Measurements from ENCODE around the gene PHF11. TPM values are rescaled to one million over a fixed set of nuclear protein-coding genes. Genes with fewer than 3 reads are reported as not detected.

PHF11 gene
- total RNA-seq, 1 experiment from 2014 or later = 15.7 TPM

- no TSS peak for BruUV-seq (replicated peaks)
- in situ Hi-C loops (cut with HindIII; ENCODE audit: low pct_unique_long_range_greater_than_20kb, low sequenced_read_pairs) = no loop called here
- DNase-seq (ENCODE audit: low read depth, low spot score) = no peak
Measured at GRCh38 chr13:49498206-49498605, 2.5 kb downstream of the PHF11 start.

DNA sequence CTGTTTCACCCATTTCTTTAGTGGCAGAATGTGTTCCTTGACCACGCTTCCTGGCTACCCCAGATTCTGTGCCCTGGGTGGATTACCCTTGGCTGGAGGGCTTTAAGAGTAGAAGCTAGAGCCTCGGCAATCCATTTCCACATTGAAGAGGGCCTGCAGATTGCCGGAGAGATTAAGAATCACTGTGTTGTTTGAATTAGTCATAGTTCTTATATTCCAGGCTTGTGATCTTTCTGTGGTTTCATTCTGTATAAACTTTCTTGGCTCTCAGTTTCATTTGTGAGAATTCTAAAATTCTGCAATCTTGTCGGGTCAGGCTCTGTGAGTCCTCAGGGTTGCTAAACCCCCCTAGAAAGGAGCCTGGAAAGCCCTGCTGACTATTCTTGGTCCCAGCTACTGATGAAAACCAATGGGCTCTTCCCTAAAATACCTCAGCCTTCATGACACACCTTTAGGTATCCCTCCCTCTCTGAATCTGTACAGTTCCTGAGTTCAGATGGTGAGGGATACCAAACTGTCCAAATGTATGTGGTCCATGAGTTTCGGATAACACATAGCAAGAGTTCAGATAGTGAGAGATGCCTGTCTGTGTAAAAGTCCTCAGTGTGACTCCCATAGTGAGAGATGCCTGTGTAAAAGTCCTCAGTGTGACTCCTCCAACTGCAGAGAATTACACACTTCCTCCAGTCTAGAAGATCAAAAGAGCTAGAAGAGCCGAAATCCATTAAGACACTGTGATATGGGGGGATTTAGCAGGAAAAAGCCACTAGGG, 4.3 kb downstream of the PHF11 start:
- Histone ChIP-seq H3K9me3 (ENCODE audit: control insufficient read depth, insufficient read depth, low read depth, low read length) (no peaks in the 10 kb centered on the region), H3K27me3 (ENCODE audit: control insufficient read depth, insufficient read depth, low read length) (no peaks in the 10 kb centered on the region), H3K27ac (ENCODE audit: low read length) (no peak overlapping the region), H3K36me3 (ENCODE audit: control insufficient read depth, insufficient read depth, low read length) (no peaks in the 10 kb centered on the region), H3K4me1 (ENCODE audit: control insufficient read depth, insufficient read depth, low read length) (no peaks in the 10 kb centered on the region), H3K4me3 (ENCODE audit: low read depth in 2 of 2, low read length in 2 of 2) (no peak overlapping the region)
- ATAC-seq (no peak), DNase-seq (ENCODE audit: low read depth, low spot score) (no peak)
- no TSS peak for BruUV-seq (replicated peaks)
- in situ Hi-C loops (cut with HindIII; ENCODE audit: low pct_unique_long_range_greater_than_20kb, low sequenced_read_pairs) = no loop called here
- CTCF ChIA-PET = no interaction called here
- TF ChIP-seq, protein P1, sequence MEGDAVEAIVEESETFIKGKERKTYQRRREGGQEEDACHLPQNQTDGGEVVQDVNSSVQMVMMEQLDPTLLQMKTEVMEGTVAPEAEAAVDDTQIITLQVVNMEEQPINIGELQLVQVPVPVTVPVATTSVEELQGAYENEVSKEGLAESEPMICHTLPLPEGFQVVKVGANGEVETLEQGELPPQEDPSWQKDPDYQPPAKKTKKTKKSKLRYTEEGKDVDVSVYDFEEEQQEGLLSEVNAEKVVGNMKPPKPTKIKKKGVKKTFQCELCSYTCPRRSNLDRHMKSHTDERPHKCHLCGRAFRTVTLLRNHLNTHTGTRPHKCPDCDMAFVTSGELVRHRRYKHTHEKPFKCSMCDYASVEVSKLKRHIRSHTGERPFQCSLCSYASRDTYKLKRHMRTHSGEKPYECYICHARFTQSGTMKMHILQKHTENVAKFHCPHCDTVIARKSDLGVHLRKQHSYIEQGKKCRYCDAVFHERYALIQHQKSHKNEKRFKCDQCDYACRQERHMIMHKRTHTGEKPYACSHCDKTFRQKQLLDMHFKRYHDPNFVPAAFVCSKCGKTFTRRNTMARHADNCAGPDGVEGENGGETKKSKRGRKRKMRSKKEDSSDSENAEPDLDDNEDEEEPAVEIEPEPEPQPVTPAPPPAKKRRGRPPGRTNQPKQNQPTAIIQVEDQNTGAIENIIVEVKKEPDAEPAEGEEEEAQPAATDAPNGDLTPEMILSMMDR (IDR thresholded peaks at IDR 0.05) = no peak
- TF ChIP-seq SIN3A (IDR thresholded peaks at IDR 0.05; ENCODE audit: borderline replicate concordance, insufficient read depth, low read depth, low read length) (no peak), POLR2AphosphoS5 (IDR thresholded peaks at IDR 0.05; ENCODE audit: low read depth, low read length) (no peak), TCF7L2 (IDR thresholded peaks at IDR 0.05; ENCODE audit: low read depth, low read length) (no peak)
- TF ChIP-seq, protein P2, sequence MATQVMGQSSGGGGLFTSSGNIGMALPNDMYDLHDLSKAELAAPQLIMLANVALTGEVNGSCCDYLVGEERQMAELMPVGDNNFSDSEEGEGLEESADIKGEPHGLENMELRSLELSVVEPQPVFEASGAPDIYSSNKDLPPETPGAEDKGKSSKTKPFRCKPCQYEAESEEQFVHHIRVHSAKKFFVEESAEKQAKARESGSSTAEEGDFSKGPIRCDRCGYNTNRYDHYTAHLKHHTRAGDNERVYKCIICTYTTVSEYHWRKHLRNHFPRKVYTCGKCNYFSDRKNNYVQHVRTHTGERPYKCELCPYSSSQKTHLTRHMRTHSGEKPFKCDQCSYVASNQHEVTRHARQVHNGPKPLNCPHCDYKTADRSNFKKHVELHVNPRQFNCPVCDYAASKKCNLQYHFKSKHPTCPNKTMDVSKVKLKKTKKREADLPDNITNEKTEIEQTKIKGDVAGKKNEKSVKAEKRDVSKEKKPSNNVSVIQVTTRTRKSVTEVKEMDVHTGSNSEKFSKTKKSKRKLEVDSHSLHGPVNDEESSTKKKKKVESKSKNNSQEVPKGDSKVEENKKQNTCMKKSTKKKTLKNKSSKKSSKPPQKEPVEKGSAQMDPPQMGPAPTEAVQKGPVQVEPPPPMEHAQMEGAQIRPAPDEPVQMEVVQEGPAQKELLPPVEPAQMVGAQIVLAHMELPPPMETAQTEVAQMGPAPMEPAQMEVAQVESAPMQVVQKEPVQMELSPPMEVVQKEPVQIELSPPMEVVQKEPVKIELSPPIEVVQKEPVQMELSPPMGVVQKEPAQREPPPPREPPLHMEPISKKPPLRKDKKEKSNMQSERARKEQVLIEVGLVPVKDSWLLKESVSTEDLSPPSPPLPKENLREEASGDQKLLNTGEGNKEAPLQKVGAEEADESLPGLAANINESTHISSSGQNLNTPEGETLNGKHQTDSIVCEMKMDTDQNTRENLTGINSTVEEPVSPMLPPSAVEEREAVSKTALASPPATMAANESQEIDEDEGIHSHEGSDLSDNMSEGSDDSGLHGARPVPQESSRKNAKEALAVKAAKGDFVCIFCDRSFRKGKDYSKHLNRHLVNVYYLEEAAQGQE (IDR thresholded peaks at IDR 0.05; ENCODE audit: insufficient read depth in 1 of 2, low read depth in 2 of 2, low read length in 1 of 2) = no peak
- intact Hi-C loops (cut with micrococcal nuclease; ENCODE audit: unreplicated experiment) = no loop called here
- POLR2A ChIA-PET = no interaction called here

More at GRCh38 chr13:49498206-49498605, 2.5 kb downstream of the PHF11 start:
- Histone ChIP-seq H3K36me3 (ENCODE audit: control insufficient read depth, insufficient read depth, low read length) (no peaks in the 10 kb centered on the region), H3K9me3 (ENCODE audit: control insufficient read depth, insufficient read depth, low read depth, low read length) (no peaks in the 10 kb centered on the region), H3K27me3 (ENCODE audit: control insufficient read depth, insufficient read depth, low read length) (no peaks in the 10 kb centered on the region), H3K4me3 (ENCODE audit: low read depth in 2 of 2, low read length in 2 of 2) (no peak overlapping the region), H3K4me1 (ENCODE audit: control insufficient read depth, insufficient read depth, low read length) (peaks cover 7% of the 10 kb centered on the region; the same call in 1 of the 2 replicates), H3K27ac (ENCODE audit: low read length) (no peak overlapping the region)
- ATAC-seq = no peak
- CTCF ChIA-PET = no interaction called here
- POLR2A ChIA-PET = no interaction called here
- intact Hi-C loops (cut with micrococcal nuclease; ENCODE audit: unreplicated experiment) = no loop called here
- no peak for TF ChIP-seq POLR2AphosphoS5 (IDR thresholded peaks at IDR 0.05; ENCODE audit: low read depth, low read length)
- TF ChIP-seq, protein P2 (IDR thresholded peaks at IDR 0.05; ENCODE audit: insufficient read depth in 1 of 2, low read depth in 2 of 2, low read length in 1 of 2) = no peak
- TF ChIP-seq, protein P1 (IDR thresholded peaks at IDR 0.05) = no peak
- TF ChIP-seq TCF7L2 (IDR thresholded peaks at IDR 0.05; ENCODE audit: low read depth, low read length) = no peak
- no peak for TF ChIP-seq SIN3A (IDR thresholded peaks at IDR 0.05; ENCODE audit: borderline replicate concordance, insufficient read depth, low read depth, low read length)
